HepG2 (cell line): ENCODE data around the gene RNU6-1. TPM values are rescaled to one million over a fixed set of nuclear protein-coding genes. Genes with fewer than 3 reads are reported as not detected.

Experiments used
- ASH2L ChIP-seq: fragments of 300-600, 200-600 bp; sonication (generic); IDR thresholded peaks from 2 replicates; pipeline ENCODE4 v1.7.0; 2017; ENCODE audit warnings: low read depth, mild to moderate bottlenecking, moderate library complexity, mixed read lengths, low read length; ENCODE audit not compliant: insufficient read length
- CBFB ChIP-seq: sonication (generic); formaldehyde crosslinking; IDR thresholded peaks from 2 replicates; pipeline ENCODE4 v1.4.0; 2020; ENCODE audit warnings: missing genetic modification reagents
- IKZF1 ChIP-seq: fragments of 450-650 bp; IDR thresholded peaks from 2 replicates; pipeline ENCODE4 v1.7.1; 2016
- KAT2B ChIP-seq: fragments of 150-350 bp; IDR thresholded peaks from 2 replicates; pipeline ENCODE4 v1.6.1; 2014; ENCODE audit warnings: low read depth, low read length, borderline replicate concordance
- KDM5B ChIP-seq: sonication (generic); formaldehyde crosslinking; IDR thresholded peaks from 2 replicates; pipeline ENCODE4 v1.4.0; 2020; ENCODE audit warnings: missing genetic modification reagents, mild to moderate bottlenecking, borderline replicate concordance
- KLF16 ChIP-seq, 2 experiments: sonication (generic) in 1 of 2; formaldehyde crosslinking in 1 of 2; IDR thresholded peaks; 2 replicates each; pipeline versions ENCODE4 v1.6.1 to v1.8.0; 2016 to 2023; ENCODE audit warnings: missing genetic modification reagents in 2 of 2, missing compliant biosample characterization in 1 of 2
- MXI1 ChIP-seq: IDR thresholded peaks from 3 replicates; pipeline ENCODE4 v1.6.1; 2012; ENCODE audit warnings: low read depth, low read length, inconsistent platforms, borderline replicate concordance
- RXRB ChIP-seq: IDR thresholded peaks from 2 replicates; pipeline ENCODE4 v1.6.1; 2016; ENCODE audit warnings: borderline replicate concordance, missing genetic modification reagents, missing compliant biosample characterization
- STAG1 ChIP-seq: sonication (generic); formaldehyde crosslinking; IDR thresholded peaks from 2 replicates; pipeline ENCODE4 v1.4.0; 2020; ENCODE audit warnings: missing genetic modification reagents
- TMF1 ChIP-seq: sonication (generic); formaldehyde crosslinking; IDR thresholded peaks from 2 replicates; pipeline ENCODE4 v1.8.1; 2022; ENCODE audit warnings: low read depth, missing genetic modification reagents
- ZBTB34 ChIP-seq: sonication (generic); formaldehyde crosslinking; IDR thresholded peaks from 2 replicates; pipeline ENCODE4 v1.8.0; 2022; ENCODE audit warnings: mild to moderate bottlenecking, missing genetic modification reagents
- ZNF563 ChIP-seq: sonication (generic); formaldehyde crosslinking; IDR thresholded peaks from 2 replicates; pipeline ENCODE4 v1.8.0; 2022; ENCODE audit warnings: mild to moderate bottlenecking, moderate library complexity, missing genetic modification reagents
- ZNF607 ChIP-seq: sonication (generic); formaldehyde crosslinking; IDR thresholded peaks from 2 replicates; pipeline ENCODE4 v1.5.1; 2020; ENCODE audit warnings: missing genetic modification reagents, mild to moderate bottlenecking, borderline replicate concordance
- ZNF7 ChIP-seq: IDR thresholded peaks from 2 replicates; pipeline ENCODE4 v1.6.1; 2016; ENCODE audit warnings: missing biosample characterization, missing genetic modification reagents
- ZSCAN20 ChIP-seq: sonication (generic); formaldehyde crosslinking; IDR thresholded peaks from 2 replicates; pipeline ENCODE4 v1.4.0; 2020; ENCODE audit warnings: missing genetic modification reagents, mild to moderate bottlenecking, borderline replicate concordance
- ZUFSP ChIP-seq: sonication (generic); formaldehyde crosslinking; IDR thresholded peaks from 2 replicates; pipeline ENCODE4 v1.9.0; 2021; ENCODE audit warnings: missing genetic modification reagents, mild to moderate bottlenecking, borderline replicate concordance
- polyA plus RNA-seq, 8 experiments: library from polyadenylated mRNA; depleted of rRNA in 3 of 8; stranded (reverse) in 7 of 8; unstranded in 1 of 8; fragments of >200 nt; fragmentation: Illumina TruSeq in 4 of 8; extraction: Trizol in 4 of 8; gene quantifications; 2 replicates each; pipeline versions ENCODE4 v1.2.1 to v1.2.3, GENCODE V29; 2011 to 2016; ENCODE audit warnings: low read depth in 4 of 8, missing spikeins in 1 of 8, mixed read lengths in 1 of 8; ENCODE audit not compliant: insufficient read depth in 1 of 8
- total RNA-seq, 5 experiments: library from RNA; depleted of rRNA; stranded (reverse); fragments of >200 nt; fragmentation: Illumina TruSeq; extraction: Trizol; gene quantifications; 2 replicates each; pipeline ENCODE4 v1.2.3, GENCODE V29; 2016; ENCODE audit warnings: low read depth in 1 of 5
- TF ChIP-seq, protein P1 (sequence below): IDR thresholded peaks from 2 replicates; pipeline ENCODE4 v1.6.1; 2018; ENCODE audit warnings: missing genetic modification reagents
- TF ChIP-seq, protein P2 (sequence below): sonication (generic); formaldehyde crosslinking; IDR thresholded peaks from 2 replicates; pipeline ENCODE4 v1.4.0; 2020; ENCODE audit warnings: missing genetic modification reagents, borderline replicate concordance
- TF ChIP-seq, protein P3 (sequence below): sonication (generic); formaldehyde crosslinking; IDR thresholded peaks from 2 replicates; pipeline ENCODE4 v1.4.0; 2020; ENCODE audit warnings: missing genetic modification reagents

RNU6-1 gene
- total and polyA plus RNA-seq, 2 of the 13 experiments (the other 11 are each of a cell fraction or from before 2014, with no cell fraction given) = under 0.01 TPM; not detected in 1

DNA sequence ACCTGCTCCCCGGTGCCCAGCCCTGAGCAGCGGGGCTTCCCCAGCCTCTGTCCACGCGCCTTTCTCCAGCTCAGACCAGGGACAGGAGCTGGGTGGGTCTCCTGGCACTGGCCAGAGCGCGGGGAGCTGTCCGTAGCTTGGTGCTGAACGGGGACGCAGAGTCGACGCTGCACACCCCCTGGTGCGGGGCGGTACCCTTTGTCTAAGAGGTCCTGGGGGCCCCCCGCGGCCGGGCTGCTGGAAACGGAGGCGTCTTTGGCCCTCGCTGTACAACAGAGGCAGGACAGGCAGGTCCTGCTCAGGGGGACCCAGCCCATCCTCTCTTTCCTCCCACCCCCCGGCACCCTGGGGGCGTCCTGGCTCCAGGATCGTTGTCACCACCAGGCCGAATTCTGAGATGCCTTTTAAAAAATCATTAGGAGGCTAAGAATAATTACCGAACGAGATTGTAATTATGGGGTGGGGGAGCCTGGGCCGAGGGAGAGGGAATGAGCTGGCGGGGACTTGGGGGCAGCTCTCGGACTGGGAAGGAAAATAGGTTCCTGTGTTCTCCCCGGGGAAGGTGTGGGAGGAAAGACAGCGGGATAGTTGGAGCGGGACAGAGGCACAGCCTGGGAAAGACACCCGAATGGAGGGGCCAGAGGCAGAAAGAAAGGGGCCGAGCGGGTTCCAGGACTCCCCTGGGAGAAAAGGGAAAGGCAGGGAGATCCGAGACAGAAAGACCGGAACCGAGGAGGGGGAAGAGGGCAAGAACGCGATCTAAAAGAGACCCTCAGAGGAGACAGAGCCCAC, 18.7 kb downstream of the RNU6-1 start (continued):
- peak; percentile 19; the same call in 1 of the 2 replicates for TF ChIP-seq STAG1 (CRISPR knock-in tag)
- no peak for TF ChIP-seq ZNF563 (CRISPR knock-in tag)
- TF ChIP-seq RXRB (CRISPR knock-in tag) = peak; percentile 27; the same call in 1 of the 2 replicates
- 0 out of 2 replicates have a peak, but pooled peaks have one; percentile 10 for TF ChIP-seq ZNF7 (CRISPR knock-in tag)
- TF ChIP-seq IKZF1 = no peak
- TF ChIP-seq CBFB (CRISPR knock-in tag) = no peak
- TF ChIP-seq TMF1 (CRISPR knock-in tag) = peak; percentile 53; the same call in 1 of the 2 replicates
- TF ChIP-seq MXI1 = peak; percentile 20; the same call in 1 of the 3 replicates
- TF ChIP-seq, protein P1, sequence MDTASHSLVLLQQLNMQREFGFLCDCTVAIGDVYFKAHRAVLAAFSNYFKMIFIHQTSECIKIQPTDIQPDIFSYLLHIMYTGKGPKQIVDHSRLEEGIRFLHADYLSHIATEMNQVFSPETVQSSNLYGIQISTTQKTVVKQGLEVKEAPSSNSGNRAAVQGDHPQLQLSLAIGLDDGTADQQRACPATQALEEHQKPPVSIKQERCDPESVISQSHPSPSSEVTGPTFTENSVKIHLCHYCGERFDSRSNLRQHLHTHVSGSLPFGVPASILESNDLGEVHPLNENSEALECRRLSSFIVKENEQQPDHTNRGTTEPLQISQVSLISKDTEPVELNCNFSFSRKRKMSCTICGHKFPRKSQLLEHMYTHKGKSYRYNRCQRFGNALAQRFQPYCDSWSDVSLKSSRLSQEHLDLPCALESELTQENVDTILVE (CRISPR knock-in tag) = 0 out of 2 replicates have a peak, but pooled peaks have one; percentile 33
- TF ChIP-seq ZUFSP (CRISPR knock-in tag) = no peak
- no peak for TF ChIP-seq ASH2L
- TF ChIP-seq KLF16 (CRISPR knock-in tag; IDR thresholded peaks at IDR 0.05) = 0 out of 4 replicates have a peak, but pooled peaks of 1 of the 2 experiments have one; percentile 32
- TF ChIP-seq ZBTB34 (CRISPR knock-in tag) = no peak
- TF ChIP-seq, protein P2, sequence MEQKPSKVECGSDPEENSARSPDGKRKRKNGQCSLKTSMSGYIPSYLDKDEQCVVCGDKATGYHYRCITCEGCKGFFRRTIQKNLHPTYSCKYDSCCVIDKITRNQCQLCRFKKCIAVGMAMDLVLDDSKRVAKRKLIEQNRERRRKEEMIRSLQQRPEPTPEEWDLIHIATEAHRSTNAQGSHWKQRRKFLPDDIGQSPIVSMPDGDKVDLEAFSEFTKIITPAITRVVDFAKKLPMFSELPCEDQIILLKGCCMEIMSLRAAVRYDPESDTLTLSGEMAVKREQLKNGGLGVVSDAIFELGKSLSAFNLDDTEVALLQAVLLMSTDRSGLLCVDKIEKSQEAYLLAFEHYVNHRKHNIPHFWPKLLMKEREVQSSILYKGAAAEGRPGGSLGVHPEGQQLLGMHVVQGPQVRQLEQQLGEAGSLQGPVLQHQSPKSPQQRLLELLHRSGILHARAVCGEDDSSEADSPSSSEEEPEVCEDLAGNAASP = peak; percentile 39; the same call in 1 of the 2 replicates
- peak; percentile 80; the same call in 1 of the 2 replicates for TF ChIP-seq ZNF607 (CRISPR knock-in tag)
- TF ChIP-seq, protein P3, sequence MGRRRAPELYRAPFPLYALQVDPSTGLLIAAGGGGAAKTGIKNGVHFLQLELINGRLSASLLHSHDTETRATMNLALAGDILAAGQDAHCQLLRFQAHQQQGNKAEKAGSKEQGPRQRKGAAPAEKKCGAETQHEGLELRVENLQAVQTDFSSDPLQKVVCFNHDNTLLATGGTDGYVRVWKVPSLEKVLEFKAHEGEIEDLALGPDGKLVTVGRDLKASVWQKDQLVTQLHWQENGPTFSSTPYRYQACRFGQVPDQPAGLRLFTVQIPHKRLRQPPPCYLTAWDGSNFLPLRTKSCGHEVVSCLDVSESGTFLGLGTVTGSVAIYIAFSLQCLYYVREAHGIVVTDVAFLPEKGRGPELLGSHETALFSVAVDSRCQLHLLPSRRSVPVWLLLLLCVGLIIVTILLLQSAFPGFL = no peak
- no peak for TF ChIP-seq KAT2B
- peak; percentile 47; the same call in 1 of the 2 replicates for TF ChIP-seq KDM5B (CRISPR knock-in tag)
- TF ChIP-seq ZSCAN20 (CRISPR knock-in tag) = peak; percentile 66; the same call in 1 of the 2 replicates
